Aorta (tissue), 5 donors: ENCODE measurements around the gene ARL5A. TPM values are rescaled to one million over a fixed set of nuclear protein-coding genes. Genes with fewer than 3 reads are reported as not detected.

Experiments
- ATAC-seq: fragments of 200-7000 bp; cut with Tn5 transposase; one replicate; pipeline ENCODE4 v1.9.1; 2022; ENCODE audit warnings: moderate library complexity; ENCODE audit not compliant: low FRiP score
- DNase-seq, 2 donors: peaks; one replicate each; pipeline ENCODE4 v3.0.0-alpha.2; 2020
- H3K27ac ChIP-seq, 2 donors: one replicate each; pipeline ENCODE4 v1.5.1; 2013; ENCODE audit warnings: low read length in 2 of 2, mild to moderate bottlenecking in 2 of 2, moderate library complexity in 2 of 2, control low read depth in 1 of 2, inconsistent platforms in 1 of 2, low read depth in 1 of 2
- H3K27me3 ChIP-seq, 2 donors: one replicate each; pipeline ENCODE4 v1.6.1; 2013; ENCODE audit warnings: control low read depth in 1 of 2, low read length in 1 of 2, mild to moderate bottlenecking in 1 of 2, moderate library complexity in 1 of 2; ENCODE audit not compliant: insufficient read depth in 2 of 2, control insufficient read depth in 1 of 2
- H3K36me3 ChIP-seq, 2 donors: one replicate each; pipeline ENCODE4 v1.6.1; 2013; ENCODE audit warnings: control low read depth in 1 of 2, low read length in 1 of 2, mild to moderate bottlenecking in 1 of 2; ENCODE audit not compliant: insufficient read depth in 2 of 2, control insufficient read depth in 1 of 2
- H3K4me1 ChIP-seq, 2 donors: one replicate each; pipeline ENCODE4 v1.6.1; 2013; ENCODE audit warnings: low read length in 2 of 2, control low read depth in 1 of 2, mild to moderate bottlenecking in 1 of 2, moderate library complexity in 1 of 2; ENCODE audit not compliant: insufficient read depth in 2 of 2, control insufficient read depth in 1 of 2
- H3K4me3 ChIP-seq, 2 donors: one replicate each; pipeline ENCODE4 v1.5.1; 2013; ENCODE audit warnings: low read length in 2 of 2, control low read depth in 1 of 2, mild to moderate bottlenecking in 1 of 2
- H3K9me3 ChIP-seq: one replicate; pipeline ENCODE4 v1.6.1; 2013; ENCODE audit warnings: mild to moderate bottlenecking, low read length; ENCODE audit not compliant: control insufficient read depth
- WGBS, 2 donors: extraction: QIAGEN DNeasy Blood & Tissue Kit; methylation state at CpG; one replicate each; pipeline ENCODE4 v1.1.7; 2013; 5-methylcytosine and 5-hydroxymethylcytosine counted together
- intact Hi-C, 2 donors: fragments of 100-400 bp; cut with DNase I; formaldehyde crosslinking; loops; one replicate each; pipeline versions ENCODE4 v1.14.2 to v1.15.0; 2022
- polyA plus RNA-seq, 2 donors: library from polyadenylated mRNA; stranded (reverse); fragments of 200-250 nt; gene quantifications; one replicate each; pipeline ENCODE4 v1.2.3, GENCODE V29; 2013
- total RNA-seq, 2 donors: library from RNA; stranded (reverse); fragmentation: NEBNext Ultra II Directional; extraction: Animal tissue kit (Norgen Biotek cat#: 25700); gene quantifications; one replicate each; pipeline ENCODE4 v1.2.1, GENCODE V29; 2021
- donor health status: healthy with polysubstance abuse.
- donor health status: Bipolar disorder and iron deficiency.
- donor health status: DM: no; HTN: no; CAD: no.
- donor health status: DM: no; HTN: no; CAD: no.
- donor health status: DM: yes; HTN: yes; CAD: no.

Gene ARL5A
- total and polyA plus RNA-seq, 4 donors, result 19.1 to 95.9 (median 77.8) TPM

- no peak for DNase-seq
- ATAC-seq, result no peak
- intact Hi-C loops, result no loop called here
- Histone ChIP-seq H3K27ac (no peak overlapping the region), H3K36me3 (peaks cover 8% of the 10 kb centered on the region in 2 donors), H3K27me3 (no peaks in the 10 kb centered on the region), H3K4me1 (no peaks in the 10 kb centered on the region), H3K9me3 (no peaks in the 10 kb centered on the region), H3K4me3 (no peak overlapping the region)
- 93 to 97% methylated on average over 1 of the region's 1 CpG for WGBS, 2 donors
Measured at GRCh38 chr2:151786483-151786882, 41.7 kb downstream of the ARL5A start.

GRCh38 chr2:151786077-151786476, 42.1 kb downstream of the ARL5A start:
- Histone ChIP-seq H3K4me1 (no peaks in the 10 kb centered on the region), H3K27me3 (no peaks in the 10 kb centered on the region), H3K36me3 (peaks cover 8 to 10% of the 10 kb centered on the region in 2 donors), H3K4me3 (no peak overlapping the region), H3K9me3 (no peaks in the 10 kb centered on the region), H3K27ac (no peak overlapping the region)
- DNase-seq, result no peak
- ATAC-seq, result no peak
- 95 to 96% methylated on average over 5 of the region's 5 CpGs for WGBS, 2 donors
- intact Hi-C loops, result no loop called here

- Histone ChIP-seq H3K9me3 (no peaks in the 10 kb centered on the region), H3K36me3 (peaks cover 10% of the 10 kb centered on the region in 2 donors), H3K4me3 (no peak overlapping the region), H3K4me1 (no peaks in the 10 kb centered on the region), H3K27ac (no peak overlapping the region), H3K27me3 (no peaks in the 10 kb centered on the region)
- WGBS, 2 donors, result 93 to 98% methylated on average over 2 of the region's 2 CpGs
- no peak for DNase-seq
- no peak for ATAC-seq
- intact Hi-C loops, result no loop called here
Measured at GRCh38 chr2:151783133-151783520, 45.1 kb downstream of the ARL5A start.

GRCh38 chr2:151782378-151783132, 45.7 kb downstream of the ARL5A start:
- Histone ChIP-seq H3K36me3 (peaks cover 7 to 12% of the 10 kb centered on the region in 2 donors), H3K4me3 (no peak overlapping the region), H3K9me3 (no peaks in the 10 kb centered on the region), H3K27ac (no peak overlapping the region), H3K4me1 (no peaks in the 10 kb centered on the region), H3K27me3 (no peaks in the 10 kb centered on the region)
- intact Hi-C loops, result no loop called here
- no peak for ATAC-seq
- 87 to 88% methylated on average over 6 of the region's 6 CpGs for WGBS, 2 donors
- no peak for DNase-seq

GRCh38 chr2:151781642-151782041, 46.6 kb downstream of the ARL5A start:
- H3K4me1 ChIP-seq, result no peaks in the 10 kb centered on the region
- no peak overlapping the region for H3K27ac ChIP-seq
- H3K4me3 ChIP-seq, result no peak overlapping the region
- DNase-seq, result no peak
- peaks cover 7 to 15% of the 10 kb centered on the region in 2 donors for H3K36me3 ChIP-seq
- H3K27me3 ChIP-seq, result no peaks in the 10 kb centered on the region
- intact Hi-C loops, result no loop called here
- 91 to 92% methylated on average over 4 of the region's 4 CpGs for WGBS, 2 donors
- H3K9me3 ChIP-seq, result no peaks in the 10 kb centered on the region
- ATAC-seq, result no peak

GRCh38 chr2:151780938-151781337, 47.3 kb downstream of the ARL5A start:
- Histone ChIP-seq H3K36me3 (peaks cover 7 to 12% of the 10 kb centered on the region in 2 donors), H3K9me3 (no peaks in the 10 kb centered on the region), H3K4me3 (no peak overlapping the region), H3K27me3 (no peaks in the 10 kb centered on the region), H3K4me1 (no peaks in the 10 kb centered on the region), H3K27ac (no peak overlapping the region)
- DNase-seq (no peak), ATAC-seq (no peak)
- intact Hi-C loops, result no loop called here

- no peak for ATAC-seq
- 63 to 72% methylated on average over 2 of the region's 2 CpGs for WGBS, 2 donors
- intact Hi-C loops, result no loop called here
- H3K4me3 ChIP-seq, result no peak overlapping the region
- DNase-seq, result no peak
- H3K27ac ChIP-seq, result no peak overlapping the region
- H3K9me3 ChIP-seq, result no peaks in the 10 kb centered on the region
- H3K36me3 ChIP-seq, result peaks cover 3 to 9% of the 10 kb centered on the region in 2 donors
- H3K27me3 ChIP-seq, result no peaks in the 10 kb centered on the region
- no peaks in the 10 kb centered on the region for H3K4me1 ChIP-seq
Measured at GRCh38 chr2:151777935-151778334, 50.3 kb downstream of the ARL5A start.

- intact Hi-C loops, result no loop called here
- no peak overlapping the region for H3K4me3 ChIP-seq
- no peaks in the 10 kb centered on the region for H3K4me1 ChIP-seq
- DNase-seq, result no peak
- H3K27ac ChIP-seq, result no peak overlapping the region
- no peak for ATAC-seq
- H3K36me3 ChIP-seq, result peaks cover 3 to 9% of the 10 kb centered on the region in 2 donors
- 95 to 97% methylated on average over 3 of the region's 3 CpGs for WGBS, 2 donors
- H3K9me3 ChIP-seq, result no peaks in the 10 kb centered on the region
- H3K27me3 ChIP-seq, result no peaks in the 10 kb centered on the region
Measured at GRCh38 chr2:151777487-151777886, 50.7 kb downstream of the ARL5A start.

GRCh38 chr2:151776367-151776766, 51.9 kb downstream of the ARL5A start:
- no peak overlapping the region for H3K4me3 ChIP-seq
- no peaks in the 10 kb centered on the region for H3K4me1 ChIP-seq
- DNase-seq (no peak), ATAC-seq (no peak)
- H3K27me3 ChIP-seq, result no peaks in the 10 kb centered on the region
- no peak overlapping the region for H3K27ac ChIP-seq
- peaks cover 3 to 5% of the 10 kb centered on the region in 2 donors for H3K36me3 ChIP-seq
- intact Hi-C loops, result no loop called here
- 91 to 95% methylated on average over 1 of the region's 1 CpG for WGBS, 2 donors
- no peaks in the 10 kb centered on the region for H3K9me3 ChIP-seq
